KMS-11 (cell line): Measurements from ENCODE around the gene PGA4.

ENCODE experiments used
- H2AFZ ChIP-seq: fragments of 200-600 bp; sonication (generic); 2 replicates; pipeline ENCODE4 v1.6.1; 2016; ENCODE audit warnings: antibody characterized with exemption, mixed run types, low read depth
- H3K27ac ChIP-seq: fragments of 200-600 bp; sonication (generic); 2 replicates; pipeline ENCODE4 v1.6.1; 2016; ENCODE audit warnings: mild to moderate bottlenecking, mixed run types
- H3K27me3 ChIP-seq: fragments of 200-600 bp; sonication (generic); 2 replicates; pipeline ENCODE4 v1.6.1; 2017; ENCODE audit warnings: mild to moderate bottlenecking, low read depth, mixed run types, moderate library complexity; ENCODE audit not compliant: insufficient read depth
- H3K36me3 ChIP-seq: fragments of 200-600 bp; sonication (generic); 2 replicates; pipeline ENCODE4 v1.6.1; 2017; ENCODE audit warnings: mild to moderate bottlenecking, mixed run types; ENCODE audit not compliant: insufficient read depth
- H3K4me1 ChIP-seq: fragments of 200-600 bp; sonication (generic); 2 replicates; pipeline ENCODE4 v1.6.1; 2016; ENCODE audit warnings: mild to moderate bottlenecking, low read depth, mixed run types; ENCODE audit not compliant: poor library complexity, severe bottlenecking
- H3K4me2 ChIP-seq: fragments of 200-600 bp; sonication (generic); 2 replicates; pipeline ENCODE4 v1.7.0; 2016; ENCODE audit warnings: mild to moderate bottlenecking, mixed run types
- H3K4me3 ChIP-seq: fragments of 200-600 bp; sonication (generic); IDR thresholded peaks from 2 replicates; pipeline ENCODE4 v1.6.1; 2017; ENCODE audit warnings: low read depth, low read length, mixed read lengths; ENCODE audit not compliant: insufficient read depth
- H3K79me2 ChIP-seq: fragments of 200-600 bp; sonication (generic); 2 replicates; pipeline ENCODE4 v1.6.1; 2016; ENCODE audit warnings: low read depth, mixed run types; ENCODE audit not compliant: insufficient read depth
- H3K9ac ChIP-seq: fragments of 200-600 bp; sonication (generic); 2 replicates; pipeline ENCODE4 v1.6.1; 2016; ENCODE audit warnings: mild to moderate bottlenecking, mixed run types
- H4K20me1 ChIP-seq: fragments of 200-600 bp; sonication (generic); 2 replicates; pipeline ENCODE4 v1.6.1; 2016; ENCODE audit warnings: mild to moderate bottlenecking, mixed run types; ENCODE audit not compliant: insufficient read depth
- TF ChIP-seq, protein P1 (sequence below): fragments of 200-600 bp; sonication (generic); conservative IDR thresholded peaks from 2 replicates; pipeline ENCODE4 v1.6.1; 2017; ENCODE audit warnings: low read depth, mild to moderate bottlenecking, antibody characterized with exemption, low read length, moderate library complexity, mixed read lengths

The PGA4 gene

DNA sequence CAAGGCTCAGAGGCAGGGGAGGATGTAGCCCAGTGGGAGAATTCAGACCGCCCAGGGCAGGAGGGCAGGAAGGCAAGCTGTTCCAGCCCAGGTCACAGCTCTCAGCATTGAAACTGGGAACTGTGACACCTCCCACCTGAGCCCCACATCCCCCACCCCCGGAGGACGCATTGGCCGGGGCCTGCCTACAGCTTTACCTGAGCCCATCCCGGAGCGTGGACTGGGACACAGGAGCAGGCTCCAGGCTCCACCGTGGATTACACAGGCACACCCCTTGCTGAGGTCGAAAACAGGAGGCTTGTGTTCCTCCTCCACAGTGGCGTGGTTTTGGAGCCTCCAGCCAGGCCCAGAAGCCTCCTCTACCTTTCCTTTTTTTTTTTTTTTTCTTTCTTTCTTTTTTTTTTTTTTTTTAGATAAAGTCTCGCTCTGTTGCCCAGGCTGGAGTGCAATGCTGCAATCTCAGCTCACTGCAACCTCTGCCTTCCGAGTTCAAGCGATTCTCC, 27.9 kb upstream of the PGA4 start:
- Histone ChIP-seq H3K4me3 (no peak overlapping the region), H4K20me1 (no peaks in the 10 kb centered on the region), H3K27ac (no peak overlapping the region), H3K9ac (no peak overlapping the region), H3K27me3 (no peaks in the 10 kb centered on the region; the same call in 1 of the 2 replicates), H3K36me3 (no peaks in the 10 kb centered on the region), H3K4me1 (no peaks in the 10 kb centered on the region), H3K4me2 (no peak overlapping the region), H3K79me2 (no peaks in the 10 kb centered on the region), H2AFZ (no peak overlapping the region)
- TF ChIP-seq, protein P1, sequence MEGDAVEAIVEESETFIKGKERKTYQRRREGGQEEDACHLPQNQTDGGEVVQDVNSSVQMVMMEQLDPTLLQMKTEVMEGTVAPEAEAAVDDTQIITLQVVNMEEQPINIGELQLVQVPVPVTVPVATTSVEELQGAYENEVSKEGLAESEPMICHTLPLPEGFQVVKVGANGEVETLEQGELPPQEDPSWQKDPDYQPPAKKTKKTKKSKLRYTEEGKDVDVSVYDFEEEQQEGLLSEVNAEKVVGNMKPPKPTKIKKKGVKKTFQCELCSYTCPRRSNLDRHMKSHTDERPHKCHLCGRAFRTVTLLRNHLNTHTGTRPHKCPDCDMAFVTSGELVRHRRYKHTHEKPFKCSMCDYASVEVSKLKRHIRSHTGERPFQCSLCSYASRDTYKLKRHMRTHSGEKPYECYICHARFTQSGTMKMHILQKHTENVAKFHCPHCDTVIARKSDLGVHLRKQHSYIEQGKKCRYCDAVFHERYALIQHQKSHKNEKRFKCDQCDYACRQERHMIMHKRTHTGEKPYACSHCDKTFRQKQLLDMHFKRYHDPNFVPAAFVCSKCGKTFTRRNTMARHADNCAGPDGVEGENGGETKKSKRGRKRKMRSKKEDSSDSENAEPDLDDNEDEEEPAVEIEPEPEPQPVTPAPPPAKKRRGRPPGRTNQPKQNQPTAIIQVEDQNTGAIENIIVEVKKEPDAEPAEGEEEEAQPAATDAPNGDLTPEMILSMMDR: no peak

DNA sequence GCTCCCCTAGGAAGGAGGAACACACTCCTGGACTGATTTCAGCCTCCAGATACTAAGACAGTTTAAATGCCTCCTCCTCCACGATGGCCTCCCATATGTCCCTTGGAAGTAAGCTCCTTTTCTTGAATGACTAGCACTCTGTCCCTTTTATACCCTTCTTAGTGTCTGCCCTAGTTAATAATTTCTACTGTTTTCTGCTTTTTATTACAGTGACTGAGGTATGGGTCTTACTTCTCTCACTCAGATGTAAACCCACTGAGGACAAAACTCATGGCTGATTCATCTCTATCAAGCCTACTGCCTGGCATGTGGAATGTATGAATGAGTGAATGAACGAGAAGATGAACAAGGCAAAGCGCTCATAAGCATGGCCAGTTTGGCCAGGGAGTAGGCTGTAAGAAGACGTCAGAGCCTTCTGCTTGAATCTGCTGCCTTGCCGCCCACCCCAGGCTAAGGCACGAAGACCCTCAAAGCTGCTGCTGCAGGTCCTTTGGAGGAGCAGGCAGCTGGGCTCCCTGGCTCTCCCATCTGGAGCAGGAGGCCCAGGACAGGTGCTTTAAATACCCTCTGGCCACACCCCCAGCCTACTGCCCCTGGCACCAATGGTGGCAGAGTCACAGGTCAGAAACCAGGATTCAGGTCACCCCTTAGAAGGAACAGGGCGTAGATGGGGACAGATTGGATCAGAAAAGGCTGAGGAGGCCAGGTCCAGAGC, 27.0 kb upstream of the PGA4 start:
- no peaks in the 10 kb centered on the region; the same call in 1 of the 2 replicates for H3K27me3 ChIP-seq
- no peaks in the 10 kb centered on the region for H3K79me2 ChIP-seq
- H2AFZ ChIP-seq: no peak overlapping the region
- H3K4me1 ChIP-seq: no peaks in the 10 kb centered on the region
- no peaks in the 10 kb centered on the region for H3K36me3 ChIP-seq
- TF ChIP-seq, protein P1: no peak
- H3K9ac ChIP-seq: no peak overlapping the region
- no peak overlapping the region for H3K4me3 ChIP-seq
- no peak overlapping the region for H3K27ac ChIP-seq
- no peaks in the 10 kb centered on the region for H4K20me1 ChIP-seq
- H3K4me2 ChIP-seq: no peak overlapping the region

DNA sequence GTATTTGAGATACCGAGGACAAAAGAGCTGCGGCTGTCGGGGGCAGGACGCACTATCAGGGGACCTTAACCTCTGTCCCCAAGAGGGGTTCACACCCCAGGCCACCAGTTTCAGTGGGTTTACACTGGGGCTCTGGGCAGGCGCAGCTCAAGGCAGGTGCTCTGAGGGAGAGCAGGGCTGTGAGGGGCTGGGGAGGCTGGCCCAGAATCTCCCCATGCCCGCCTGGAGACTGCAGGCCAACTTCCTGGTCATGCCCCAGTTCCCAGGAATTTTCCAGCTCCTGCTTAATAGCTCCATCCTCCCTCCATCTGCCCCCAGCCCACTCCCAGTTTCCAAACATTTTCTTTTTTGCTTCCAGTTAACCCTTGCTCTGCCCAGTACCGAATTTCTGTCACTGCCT, 26.4 kb upstream of the PGA4 start:
- H4K20me1 ChIP-seq: no peaks in the 10 kb centered on the region
- H3K27ac ChIP-seq: no peak overlapping the region
- no peak overlapping the region for H3K9ac ChIP-seq
- H3K27me3 ChIP-seq: no peaks in the 10 kb centered on the region; the same call in 1 of the 2 replicates
- TF ChIP-seq, protein P1: no peak
- no peak overlapping the region for H2AFZ ChIP-seq
- no peaks in the 10 kb centered on the region for H3K36me3 ChIP-seq
- no peaks in the 10 kb centered on the region for H3K79me2 ChIP-seq
- H3K4me2 ChIP-seq: no peak overlapping the region
- no peaks in the 10 kb centered on the region for H3K4me1 ChIP-seq
- no peak overlapping the region for H3K4me3 ChIP-seq

DNA sequence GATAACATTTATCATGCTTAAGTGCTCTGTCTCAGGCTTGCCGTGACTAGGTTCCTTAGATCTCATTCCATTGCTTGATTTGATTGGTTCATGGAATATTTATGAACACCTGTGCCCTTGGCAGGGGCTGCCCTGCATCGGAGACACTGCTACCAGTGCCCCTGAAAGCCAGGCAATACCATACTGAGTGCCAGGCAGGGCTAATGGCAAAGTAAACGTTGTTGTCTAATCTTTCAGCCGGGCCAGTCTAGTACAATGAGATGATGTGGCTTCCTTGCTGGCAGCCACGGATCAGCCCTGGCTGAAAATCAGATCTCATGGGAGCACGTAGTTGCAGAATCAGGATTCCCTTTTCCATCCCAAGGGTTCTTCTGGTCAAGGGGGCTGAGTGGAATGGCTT, 23.8 kb upstream of the PGA4 start:
- H3K27me3 ChIP-seq: peaks cover 7% of the 10 kb centered on the region
- H3K4me2 ChIP-seq: no peak overlapping the region
- no peak overlapping the region for H3K4me3 ChIP-seq
- no peaks in the 10 kb centered on the region for H4K20me1 ChIP-seq
- H3K4me1 ChIP-seq: no peaks in the 10 kb centered on the region
- no peaks in the 10 kb centered on the region for H3K36me3 ChIP-seq
- H3K9ac ChIP-seq: no peak overlapping the region
- H3K79me2 ChIP-seq: no peaks in the 10 kb centered on the region
- TF ChIP-seq, protein P1: no peak
- H3K27ac ChIP-seq: no peak overlapping the region
- no peak overlapping the region for H2AFZ ChIP-seq
